ENCODE measurements around the gene RAB38.

DNA sequence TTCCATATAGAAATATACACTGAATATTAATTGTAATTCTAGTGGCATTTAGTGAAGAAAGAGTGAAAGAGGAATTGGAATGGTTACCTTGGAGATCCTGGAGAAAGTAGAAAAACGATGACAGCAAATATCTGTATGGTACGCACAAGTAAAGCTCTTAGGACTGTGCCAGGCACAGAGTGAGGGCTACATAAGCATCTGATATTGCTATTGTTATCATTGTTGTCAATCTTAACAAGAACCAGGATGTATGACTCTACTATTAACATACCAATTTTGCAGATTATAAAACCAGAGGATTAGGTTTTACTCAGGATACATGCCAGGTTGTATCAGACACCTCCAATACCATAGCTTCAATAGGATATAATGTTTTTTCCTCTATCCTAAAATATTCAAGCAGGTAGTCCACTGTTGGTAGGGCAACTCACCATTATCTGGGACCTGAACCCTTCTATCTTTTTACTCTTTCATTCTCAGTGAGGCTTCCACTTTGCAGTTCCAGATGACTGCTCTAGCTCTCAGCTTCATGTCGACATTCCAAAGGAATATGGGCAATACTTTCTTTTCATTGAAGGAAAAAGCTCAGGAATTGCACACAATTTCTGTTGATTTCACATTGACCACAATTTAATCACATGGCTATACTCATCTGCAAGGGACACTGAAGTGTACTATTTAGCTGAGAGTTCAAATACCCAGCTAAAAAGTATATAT, 73.2 kb downstream of the RAB38 start:
- TF ChIP-seq POLR2AphosphoS5 (IDR thresholded peaks at IDR 0.05) (no peak), POLR2A (IDR thresholded peaks at IDR 0.05) (no peak)
- TF ChIP-seq, protein P1, sequence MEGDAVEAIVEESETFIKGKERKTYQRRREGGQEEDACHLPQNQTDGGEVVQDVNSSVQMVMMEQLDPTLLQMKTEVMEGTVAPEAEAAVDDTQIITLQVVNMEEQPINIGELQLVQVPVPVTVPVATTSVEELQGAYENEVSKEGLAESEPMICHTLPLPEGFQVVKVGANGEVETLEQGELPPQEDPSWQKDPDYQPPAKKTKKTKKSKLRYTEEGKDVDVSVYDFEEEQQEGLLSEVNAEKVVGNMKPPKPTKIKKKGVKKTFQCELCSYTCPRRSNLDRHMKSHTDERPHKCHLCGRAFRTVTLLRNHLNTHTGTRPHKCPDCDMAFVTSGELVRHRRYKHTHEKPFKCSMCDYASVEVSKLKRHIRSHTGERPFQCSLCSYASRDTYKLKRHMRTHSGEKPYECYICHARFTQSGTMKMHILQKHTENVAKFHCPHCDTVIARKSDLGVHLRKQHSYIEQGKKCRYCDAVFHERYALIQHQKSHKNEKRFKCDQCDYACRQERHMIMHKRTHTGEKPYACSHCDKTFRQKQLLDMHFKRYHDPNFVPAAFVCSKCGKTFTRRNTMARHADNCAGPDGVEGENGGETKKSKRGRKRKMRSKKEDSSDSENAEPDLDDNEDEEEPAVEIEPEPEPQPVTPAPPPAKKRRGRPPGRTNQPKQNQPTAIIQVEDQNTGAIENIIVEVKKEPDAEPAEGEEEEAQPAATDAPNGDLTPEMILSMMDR (IDR thresholded peaks at IDR 0.05), result no peak
